ENCODE data around the gene TBXA2R.

Gene TBXA2R

GRCh38 chr19:3613818-3614661 is 7.4 kb upstream of the TBXA2R start:
- peaks cover 53% of the 10 kb centered on the region for H3K36me3 ChIP-seq
- H3K9me3 ChIP-seq, result no peaks in the 10 kb centered on the region
- H3K4me1 ChIP-seq, result peaks cover 59% of the 10 kb centered on the region
- no peak for TF ChIP-seq Cebpa-rat (IDR thresholded peaks at IDR 0.05)
- no peaks in the 10 kb centered on the region for H3K27me3 ChIP-seq
- no peak overlapping the region for H3K9ac ChIP-seq
- H3K27ac ChIP-seq, result no peak overlapping the region
- H4K20me1 ChIP-seq, result peaks cover 32% of the 10 kb centered on the region
- H3K4me3 ChIP-seq, result no peak overlapping the region
- H3K4me2 ChIP-seq, result no peak overlapping the region

- H3K9me3 ChIP-seq, result no peaks in the 10 kb centered on the region
- TF ChIP-seq Cebpa-rat (IDR thresholded peaks at IDR 0.05), result no peak
- H3K27me3 ChIP-seq, result no peaks in the 10 kb centered on the region
- no peak overlapping the region for H3K9ac ChIP-seq
- H4K20me1 ChIP-seq, result peaks cover 24% of the 10 kb centered on the region
- peaks cover 59% of the 10 kb centered on the region for H3K4me1 ChIP-seq
- no peak overlapping the region for H3K4me3 ChIP-seq
- no peak overlapping the region for H3K4me2 ChIP-seq
- no peak overlapping the region for H3K27ac ChIP-seq
- peaks cover 52% of the 10 kb centered on the region for H3K36me3 ChIP-seq
Measured at GRCh38 chr19:3612901-3613741, 6.4 kb upstream of the TBXA2R start.

GRCh38 chr19:3612330-3612729 is 5.7 kb upstream of the TBXA2R start:
- H3K36me3 ChIP-seq, result peaks cover 52% of the 10 kb centered on the region
- no peak for TF ChIP-seq Cebpa-rat (IDR thresholded peaks at IDR 0.05)
- no peak overlapping the region for H3K9ac ChIP-seq
- H3K27ac ChIP-seq, result no peak overlapping the region
- peaks cover 18% of the 10 kb centered on the region; the same call in 1 of the 2 replicates for H4K20me1 ChIP-seq
- H3K4me1 ChIP-seq, result peaks cover 59% of the 10 kb centered on the region
- no peak overlapping the region for H3K4me3 ChIP-seq
- no peaks in the 10 kb centered on the region for H3K9me3 ChIP-seq
- H3K27me3 ChIP-seq, result peaks cover 2% of the 10 kb centered on the region
- no peak overlapping the region for H3K4me2 ChIP-seq

- Histone ChIP-seq H3K4me2 (no peak overlapping the region), H3K9ac (no peak overlapping the region), H3K36me3 (peaks cover 52% of the 10 kb centered on the region), H4K20me1 (peaks cover 18% of the 10 kb centered on the region; the same call in 1 of the 2 replicates), H3K4me3 (no peak overlapping the region), H3K27ac (no peak overlapping the region), H3K9me3 (no peaks in the 10 kb centered on the region), H3K27me3 (peaks cover 6% of the 10 kb centered on the region), H3K4me1 (peaks cover 59% of the 10 kb centered on the region)
- TF ChIP-seq Cebpa-rat (IDR thresholded peaks at IDR 0.05), result no peak
Measured at GRCh38 chr19:3611841-3612240, 5.2 kb upstream of the TBXA2R start.

- H3K9ac ChIP-seq, result peak overlapping the region; percentile 48
- H3K9me3 ChIP-seq, result no peaks in the 10 kb centered on the region
- peaks cover 51% of the 10 kb centered on the region for H3K36me3 ChIP-seq
- H3K27ac ChIP-seq, result peak overlapping the region; percentile 81
- peaks cover 15% of the 10 kb centered on the region for H3K27me3 ChIP-seq
- no peak for TF ChIP-seq Cebpa-rat (IDR thresholded peaks at IDR 0.05)
- peak overlapping the region; percentile 96 for H3K4me2 ChIP-seq
- peaks cover 20% of the 10 kb centered on the region; the same call in 1 of the 2 replicates for H4K20me1 ChIP-seq
- H3K4me3 ChIP-seq, result peak overlapping the region; percentile 12; the same call in 1 of the 2 replicates
- peaks cover 62% of the 10 kb centered on the region for H3K4me1 ChIP-seq
Measured at GRCh38 chr19:3610745-3611717, 4.4 kb upstream of the TBXA2R start.

- Histone ChIP-seq H3K9me3 (no peaks in the 10 kb centered on the region), H3K4me2 (peak overlapping the region; percentile 96), H3K9ac (peak overlapping the region; percentile 48), H3K4me3 (peak overlapping the region; percentile 12; the same call in 1 of the 2 replicates), H3K27me3 (peaks cover 23% of the 10 kb centered on the region), H3K36me3 (peaks cover 42% of the 10 kb centered on the region), H4K20me1 (peaks cover 22% of the 10 kb centered on the region; the same call in 1 of the 2 replicates), H3K27ac (peak overlapping the region; percentile 81), H3K4me1 (peaks cover 72% of the 10 kb centered on the region)
- TF ChIP-seq Cebpa-rat (IDR thresholded peaks at IDR 0.05), result no peak
Measured at GRCh38 chr19:3609779-3610719, 3.4 kb upstream of the TBXA2R start.

GRCh38 chr19:3608750-3609322 is 2.2 kb upstream of the TBXA2R start:
- Histone ChIP-seq H3K4me1 (peaks cover 82% of the 10 kb centered on the region), H3K4me3 (peak overlapping the region; percentile 36; the same call in 1 of the 2 replicates), H4K20me1 (peaks cover 22% of the 10 kb centered on the region; the same call in 1 of the 2 replicates), H3K4me2 (peak overlapping the region; percentile 96), H3K36me3 (peaks cover 31% of the 10 kb centered on the region), H3K27ac (peak overlapping the region; percentile 81), H3K27me3 (peaks cover 23% of the 10 kb centered on the region), H3K9me3 (no peaks in the 10 kb centered on the region), H3K9ac (peak overlapping the region; percentile 18; the same call in 1 of the 2 replicates)
- TF ChIP-seq Cebpa-rat (IDR thresholded peaks at IDR 0.05), result no peak

Measured in BLaER1 (cell line).